Activated T-helper 9 cell treated with anti-CD3 and anti-CD28 coated beads, Interleukin-2, amount 50 U/mL, for 16 hours (primary cell): ENCODE data around the gene DHX34.
"Not testable (repeated sequence)": the region's sequence is repeated elsewhere in the genome, so short reads cannot be mapped to it uniquely, and the experiment has no call there.

ENCODE experiments used
- DNase-seq: peaks from one replicate; pipeline ENCODE4 v3.0.0-alpha.2; 2020; ENCODE audit warnings: low read depth

Gene DHX34, protein sequence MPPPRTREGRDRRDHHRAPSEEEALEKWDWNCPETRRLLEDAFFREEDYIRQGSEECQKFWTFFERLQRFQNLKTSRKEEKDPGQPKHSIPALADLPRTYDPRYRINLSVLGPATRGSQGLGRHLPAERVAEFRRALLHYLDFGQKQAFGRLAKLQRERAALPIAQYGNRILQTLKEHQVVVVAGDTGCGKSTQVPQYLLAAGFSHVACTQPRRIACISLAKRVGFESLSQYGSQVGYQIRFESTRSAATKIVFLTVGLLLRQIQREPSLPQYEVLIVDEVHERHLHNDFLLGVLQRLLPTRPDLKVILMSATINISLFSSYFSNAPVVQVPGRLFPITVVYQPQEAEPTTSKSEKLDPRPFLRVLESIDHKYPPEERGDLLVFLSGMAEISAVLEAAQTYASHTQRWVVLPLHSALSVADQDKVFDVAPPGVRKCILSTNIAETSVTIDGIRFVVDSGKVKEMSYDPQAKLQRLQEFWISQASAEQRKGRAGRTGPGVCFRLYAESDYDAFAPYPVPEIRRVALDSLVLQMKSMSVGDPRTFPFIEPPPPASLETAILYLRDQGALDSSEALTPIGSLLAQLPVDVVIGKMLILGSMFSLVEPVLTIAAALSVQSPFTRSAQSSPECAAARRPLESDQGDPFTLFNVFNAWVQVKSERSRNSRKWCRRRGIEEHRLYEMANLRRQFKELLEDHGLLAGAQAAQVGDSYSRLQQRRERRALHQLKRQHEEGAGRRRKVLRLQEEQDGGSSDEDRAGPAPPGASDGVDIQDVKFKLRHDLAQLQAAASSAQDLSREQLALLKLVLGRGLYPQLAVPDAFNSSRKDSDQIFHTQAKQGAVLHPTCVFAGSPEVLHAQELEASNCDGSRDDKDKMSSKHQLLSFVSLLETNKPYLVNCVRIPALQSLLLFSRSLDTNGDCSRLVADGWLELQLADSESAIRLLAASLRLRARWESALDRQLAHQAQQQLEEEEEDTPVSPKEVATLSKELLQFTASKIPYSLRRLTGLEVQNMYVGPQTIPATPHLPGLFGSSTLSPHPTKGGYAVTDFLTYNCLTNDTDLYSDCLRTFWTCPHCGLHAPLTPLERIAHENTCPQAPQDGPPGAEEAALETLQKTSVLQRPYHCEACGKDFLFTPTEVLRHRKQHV

DNA sequence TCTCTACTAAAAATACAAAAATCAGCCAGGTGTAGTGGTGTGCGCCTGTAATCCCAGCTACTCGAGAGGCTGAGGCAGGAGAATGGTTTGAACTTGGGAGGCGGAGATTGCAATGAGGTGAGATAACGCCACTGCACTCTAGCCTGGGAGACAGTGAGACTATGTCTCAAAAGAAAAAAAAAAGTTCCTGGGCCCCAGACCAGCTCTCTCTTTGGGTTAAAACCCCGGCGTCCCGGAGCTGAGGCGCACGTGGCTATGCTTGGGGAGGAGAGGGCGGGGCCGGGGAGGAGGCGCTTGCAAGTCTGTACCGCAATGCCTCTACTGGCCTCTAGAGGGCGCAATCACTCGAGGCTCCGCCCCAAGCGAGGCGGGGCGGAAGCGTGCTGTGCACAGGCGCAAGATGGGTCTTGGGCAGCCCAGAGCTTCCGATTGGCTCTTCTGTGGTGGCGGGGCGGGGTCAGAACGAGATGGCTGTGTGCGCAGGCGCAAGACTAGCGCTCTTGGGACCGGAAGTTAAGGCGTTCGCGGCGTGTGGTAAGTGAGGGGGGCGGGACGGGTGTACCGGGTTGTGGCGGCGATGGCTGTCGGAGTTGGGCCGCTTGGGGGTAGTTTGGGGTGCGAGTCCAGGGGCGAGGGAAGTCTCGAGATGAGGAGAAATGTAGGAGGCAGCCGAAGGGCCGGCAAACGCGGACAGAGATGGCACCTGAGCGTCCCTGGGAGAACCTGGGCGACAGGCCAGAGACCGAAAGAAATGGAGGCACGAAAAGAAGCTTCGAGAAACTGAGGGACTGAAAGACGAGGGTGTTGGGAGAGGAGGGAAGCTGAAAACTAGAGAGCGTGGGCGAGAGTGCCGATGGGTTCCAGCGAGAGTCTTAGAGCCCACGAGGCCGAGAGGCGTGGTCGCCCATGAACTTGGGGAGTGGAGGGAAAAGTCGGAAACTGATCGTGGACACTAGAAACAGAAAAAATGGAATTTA, at the start of gene DHX34:
TSS of gene DHX34 (plus strand) at position 497 of the 977 bp plus-strand sequence. CDS start 3,716 bp downstream, outside the sequence.
- peak; percentile 97 for DNase-seq

DNA sequence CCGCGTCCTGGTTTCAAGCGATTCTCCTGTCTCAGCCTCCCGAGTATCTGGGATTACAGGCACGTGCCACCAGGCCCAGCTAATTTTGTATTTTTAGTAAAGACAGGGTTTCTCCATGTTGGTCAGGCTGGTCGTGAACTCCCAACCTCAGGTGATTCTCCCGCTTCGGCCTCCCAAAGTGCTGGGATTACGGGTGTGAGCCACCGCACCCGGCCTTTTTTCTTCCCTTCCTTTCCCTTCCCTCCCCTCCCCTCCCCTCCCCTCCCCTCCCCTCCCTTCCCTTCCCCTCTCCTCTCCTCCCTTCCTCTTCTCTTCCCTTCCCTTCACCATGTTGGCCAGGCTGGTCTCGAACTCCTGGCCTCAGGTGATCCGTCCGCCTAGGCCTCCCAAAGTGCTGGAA, 48.2 kb upstream of the DHX34 start:
- DNase-seq, result not testable (repeated sequence)

DNA sequence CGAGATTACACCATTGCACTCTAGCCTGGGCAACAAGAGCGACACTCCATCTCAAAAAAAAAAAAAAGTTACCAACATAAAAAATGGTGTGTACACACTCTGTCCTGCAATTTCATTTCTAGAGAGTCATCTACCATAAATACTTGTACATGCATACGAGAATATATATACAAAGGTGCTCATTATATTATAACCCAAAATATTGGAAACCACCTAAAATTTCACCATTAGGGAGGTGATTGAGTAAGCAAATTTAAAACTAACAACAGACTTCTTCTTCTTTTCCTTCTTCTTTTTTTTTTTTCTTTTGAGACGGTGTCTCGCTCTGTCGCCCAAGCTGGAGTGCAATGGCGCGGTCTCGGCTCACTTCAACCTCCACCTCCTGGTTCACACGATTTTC, 46.9 kb upstream of the DHX34 start:
- DNase-seq, result no peak

DNA sequence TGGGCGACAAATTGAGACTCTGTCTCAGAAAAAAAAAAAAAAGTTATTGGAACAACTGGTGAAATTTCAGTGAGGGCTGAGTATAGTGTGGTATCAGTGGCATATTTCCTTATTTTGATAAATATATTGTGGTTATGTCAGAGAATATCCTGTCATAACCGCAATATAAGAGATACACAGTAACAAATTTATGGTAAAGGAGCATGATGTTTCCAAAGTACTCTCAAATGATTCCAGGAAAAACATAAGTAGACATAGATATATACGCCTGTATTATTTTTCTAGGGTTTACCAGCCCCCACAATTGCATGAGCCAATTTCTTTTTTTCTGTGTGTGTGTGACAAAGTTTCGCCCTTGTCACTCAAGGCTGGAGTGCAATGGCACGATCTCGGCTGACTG, 45.1 kb upstream of the DHX34 start:
- no peak for DNase-seq

DNA sequence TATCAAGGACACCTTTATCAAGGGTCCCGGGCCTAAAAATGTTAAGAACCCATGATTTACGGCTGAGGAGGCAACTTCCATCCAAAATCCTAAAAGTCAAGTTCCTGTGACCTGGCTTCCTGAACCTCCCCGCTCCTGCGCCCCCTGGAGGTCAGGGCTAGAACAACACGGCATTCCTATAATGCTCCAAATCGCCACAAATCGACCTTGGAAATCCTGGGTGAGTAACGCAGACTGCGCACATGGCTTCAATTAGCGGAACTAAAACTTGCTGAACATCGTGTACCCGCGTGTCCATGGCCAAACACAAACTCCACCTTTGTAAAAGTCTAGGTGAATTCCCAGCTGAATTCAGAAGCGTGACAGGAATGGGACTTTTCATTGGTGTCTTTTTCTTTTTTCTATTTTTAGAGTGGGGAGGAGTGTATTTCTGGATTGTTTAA, 43.8 kb upstream of the DHX34 start:
- DNase-seq, result peak; percentile 42

DNA sequence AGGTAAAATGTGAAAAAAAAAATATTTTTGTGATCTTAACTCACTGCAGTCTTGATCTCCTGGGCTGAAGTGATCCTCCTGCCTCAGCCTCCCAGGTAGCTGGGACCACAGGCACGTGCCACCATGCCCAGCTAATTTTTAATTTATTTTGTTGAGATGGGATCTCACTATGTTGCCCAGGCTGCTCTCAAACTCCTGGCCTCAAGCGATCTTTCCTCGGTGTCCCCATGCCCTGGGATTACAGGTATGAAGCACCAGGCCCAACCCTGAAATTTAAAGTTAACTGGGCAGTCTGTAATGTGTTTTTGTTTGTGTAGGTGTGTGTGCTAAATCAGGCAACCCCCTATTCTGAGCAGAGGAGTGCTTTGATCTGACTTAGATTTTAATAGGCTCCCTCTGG, 42.8 kb upstream of the DHX34 start:
- no peak for DNase-seq

DNA sequence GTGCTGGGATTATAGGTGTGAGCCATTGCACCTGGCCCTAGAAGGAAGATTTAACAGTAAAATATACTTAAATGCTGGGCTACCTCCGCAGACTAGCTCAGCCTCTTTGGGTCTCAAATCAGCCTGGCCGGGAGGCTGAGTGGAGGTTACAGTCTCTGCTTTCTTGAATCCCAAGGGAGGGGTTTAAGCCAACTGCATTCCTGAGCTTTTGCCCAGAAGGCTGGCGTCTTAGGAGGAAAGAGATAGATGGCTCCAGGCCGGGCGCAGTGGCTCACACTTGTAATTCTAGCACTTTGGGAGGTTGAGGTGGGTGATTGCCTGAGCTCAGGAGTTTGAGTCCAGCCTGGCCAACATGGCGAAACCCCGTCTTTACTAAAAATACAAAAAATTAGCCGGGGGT, 40.1 kb upstream of the DHX34 start:
- no peak for DNase-seq

DNA sequence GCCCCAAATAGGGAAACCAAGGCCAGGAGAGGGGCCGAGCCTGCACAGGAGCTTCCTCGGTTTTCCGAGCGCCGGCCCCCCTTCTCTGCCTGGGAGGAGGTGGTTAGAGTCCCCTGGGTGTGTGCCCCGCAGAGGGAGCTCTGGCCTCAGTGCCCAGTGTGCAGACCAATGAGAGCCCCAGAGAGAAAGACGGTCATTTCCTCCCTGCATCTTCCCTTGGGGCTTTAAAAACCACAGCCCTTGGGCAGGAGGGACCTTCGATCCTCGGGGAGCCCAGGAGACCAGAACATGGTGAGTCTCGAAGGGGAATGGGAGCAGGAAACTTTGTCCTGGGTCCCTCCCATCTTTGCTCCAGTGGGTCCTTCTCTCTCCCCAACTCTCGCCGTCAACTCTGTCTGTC, 39.5 kb upstream of the DHX34 start, which contains the start of gene C5AR1:
TSS of gene C5AR1 (plus strand) at position 254 of the 400 bp plus-strand sequence. CDS start at position 289, 35 bp downstream.
- no peak for DNase-seq

DNA sequence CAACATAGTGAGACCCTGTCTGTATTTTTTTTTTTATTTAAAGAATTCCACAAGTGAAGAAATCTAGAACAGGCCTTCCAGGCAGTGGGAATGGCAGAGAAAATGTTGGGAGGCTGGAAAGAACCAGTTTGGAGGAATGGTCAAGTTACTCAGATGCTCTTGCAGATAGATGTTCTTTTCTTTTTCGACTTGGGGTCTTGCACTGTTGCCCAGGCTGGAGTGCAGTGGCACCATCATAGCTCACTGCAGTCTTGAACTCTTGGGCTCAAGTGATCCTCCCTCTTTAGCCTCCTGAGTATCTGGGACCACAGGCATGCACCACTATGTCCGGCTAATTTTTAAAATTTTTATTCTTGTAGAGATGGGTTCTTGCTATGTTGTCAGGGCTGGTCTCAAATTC, 38.8 kb upstream of the DHX34 start:
- DNase-seq, result no peak

DNA sequence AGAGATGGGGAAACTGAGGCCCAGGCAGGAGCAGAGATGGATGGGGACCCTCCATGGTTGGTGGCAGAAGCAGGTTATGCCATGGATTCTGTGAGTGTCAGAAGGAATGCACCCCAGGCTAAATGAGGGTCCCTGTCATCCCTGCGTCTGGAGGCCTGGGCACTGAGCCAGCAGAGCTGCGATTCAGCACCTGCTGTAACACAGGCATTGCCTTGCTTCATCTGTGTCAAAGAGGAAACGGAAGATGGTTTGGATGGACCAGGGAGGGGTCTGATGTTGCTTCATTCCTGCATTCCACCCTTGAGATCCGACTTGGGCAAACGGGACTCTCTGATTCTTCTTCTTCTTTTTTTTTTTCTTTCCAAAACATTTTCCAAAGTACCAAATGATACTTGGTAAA, 38.3 kb upstream of the DHX34 start:
- no peak for DNase-seq

DNA sequence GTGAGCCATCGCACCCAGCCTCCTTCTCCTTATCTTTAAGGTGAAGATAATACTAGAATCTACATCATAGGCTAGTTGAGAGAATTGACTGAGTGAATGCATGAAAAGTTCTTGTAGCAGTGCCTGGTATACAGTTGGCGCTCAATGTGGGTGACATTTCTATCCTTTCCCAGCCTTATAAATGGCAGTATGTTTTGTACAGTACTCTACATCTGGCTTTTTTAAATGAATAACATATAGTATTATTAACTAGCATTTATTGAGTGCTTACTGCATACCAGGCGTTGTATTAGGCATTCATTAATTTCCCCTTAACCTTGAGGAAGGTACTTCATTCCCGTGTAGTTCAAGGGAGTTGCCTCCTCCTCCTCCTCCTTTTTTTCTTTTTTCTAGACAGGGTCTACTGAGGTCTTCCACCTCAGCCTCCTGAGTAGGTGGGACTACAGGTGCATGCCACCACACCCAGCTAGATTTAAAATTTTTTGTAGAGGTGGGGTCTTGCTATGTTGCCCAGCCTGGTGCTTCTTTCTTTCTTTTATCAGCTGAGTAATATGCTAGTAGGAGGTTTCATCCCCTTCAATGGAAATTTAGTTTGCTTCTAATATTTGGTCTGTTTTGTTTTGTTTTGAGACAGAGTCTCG, 36.6 kb upstream of the DHX34 start:
- DNase-seq, result no peak

DNA sequence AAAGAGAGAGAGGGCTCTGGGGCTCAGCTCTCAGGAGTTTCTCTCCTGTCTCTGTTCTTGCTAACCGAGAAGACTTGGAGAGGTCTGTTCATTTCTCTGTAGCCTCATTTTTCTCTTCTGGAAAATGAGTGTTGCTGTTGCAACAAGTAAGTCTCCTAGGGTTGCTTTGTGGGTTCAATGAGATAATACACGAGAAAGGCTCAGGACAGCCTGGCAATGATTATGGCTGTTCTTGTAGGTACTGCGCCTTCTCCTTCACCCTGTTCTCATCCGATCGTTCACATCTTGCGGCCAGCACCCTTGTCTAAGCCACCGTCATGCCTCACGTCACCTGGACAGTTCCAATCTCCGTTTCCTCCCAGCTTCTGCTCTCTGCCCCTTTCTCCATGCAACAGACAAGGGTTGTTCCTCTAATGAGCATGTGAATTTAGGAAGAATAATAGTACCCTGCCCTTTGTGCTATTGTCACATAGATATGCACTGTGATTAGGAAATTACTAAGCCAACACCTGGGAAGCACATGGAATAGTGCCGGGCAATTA, 35.3 kb upstream of the DHX34 start:
- DNase-seq, result no peak

DNA sequence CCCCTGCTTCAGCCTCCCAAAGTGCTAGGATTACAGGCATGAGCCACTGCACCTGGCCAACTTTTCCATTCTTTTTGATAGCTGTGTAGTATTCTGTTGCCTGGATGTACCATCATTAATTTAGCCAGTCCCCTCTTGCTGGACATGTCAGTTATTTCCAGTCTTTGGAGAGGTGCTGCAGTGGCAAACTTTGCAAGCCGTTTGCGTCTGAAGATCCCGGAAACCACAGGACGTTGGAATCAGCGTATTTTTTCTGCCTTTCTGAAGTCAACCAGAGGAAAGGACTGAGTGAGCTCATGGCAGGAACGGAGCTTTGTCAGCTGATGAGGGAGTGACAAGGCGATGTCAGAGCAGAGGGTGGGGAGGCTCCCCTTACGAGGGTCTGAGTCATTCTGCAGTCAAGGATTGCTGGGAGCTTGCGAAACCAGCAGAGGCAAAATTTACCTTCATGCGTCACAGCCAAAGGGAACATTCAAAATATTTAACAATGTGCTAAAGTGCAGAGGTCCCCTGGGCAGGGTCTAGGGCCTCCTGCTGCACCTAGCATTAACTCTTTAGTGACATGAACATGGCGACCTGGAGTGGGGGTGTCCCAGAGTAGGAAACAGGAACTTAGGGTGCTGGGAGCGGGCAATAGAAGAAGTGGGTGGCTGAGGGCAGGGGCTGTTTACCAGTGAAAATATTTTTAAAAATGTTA, 33.8 kb upstream of the DHX34 start:
- no peak for DNase-seq

DNA sequence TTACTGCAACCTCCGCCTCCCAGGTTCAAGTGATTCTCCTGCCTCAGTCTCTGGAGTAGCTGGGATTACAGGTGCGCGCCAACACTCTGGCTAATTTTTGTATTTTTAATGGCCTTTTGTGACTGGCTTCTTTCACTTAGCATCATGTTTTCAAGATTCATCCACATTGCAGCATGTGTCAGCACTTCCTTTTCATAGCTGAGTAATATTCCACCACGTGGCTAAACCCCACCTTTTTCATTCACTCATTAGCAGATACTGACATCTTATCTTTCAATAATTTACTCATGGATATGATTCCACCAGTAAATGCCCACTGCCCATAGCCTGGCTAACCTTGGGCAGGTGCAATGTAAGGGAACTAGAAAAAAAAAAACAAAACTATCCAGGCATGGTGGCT, 32.6 kb upstream of the DHX34 start:
- DNase-seq, result no peak

DNA sequence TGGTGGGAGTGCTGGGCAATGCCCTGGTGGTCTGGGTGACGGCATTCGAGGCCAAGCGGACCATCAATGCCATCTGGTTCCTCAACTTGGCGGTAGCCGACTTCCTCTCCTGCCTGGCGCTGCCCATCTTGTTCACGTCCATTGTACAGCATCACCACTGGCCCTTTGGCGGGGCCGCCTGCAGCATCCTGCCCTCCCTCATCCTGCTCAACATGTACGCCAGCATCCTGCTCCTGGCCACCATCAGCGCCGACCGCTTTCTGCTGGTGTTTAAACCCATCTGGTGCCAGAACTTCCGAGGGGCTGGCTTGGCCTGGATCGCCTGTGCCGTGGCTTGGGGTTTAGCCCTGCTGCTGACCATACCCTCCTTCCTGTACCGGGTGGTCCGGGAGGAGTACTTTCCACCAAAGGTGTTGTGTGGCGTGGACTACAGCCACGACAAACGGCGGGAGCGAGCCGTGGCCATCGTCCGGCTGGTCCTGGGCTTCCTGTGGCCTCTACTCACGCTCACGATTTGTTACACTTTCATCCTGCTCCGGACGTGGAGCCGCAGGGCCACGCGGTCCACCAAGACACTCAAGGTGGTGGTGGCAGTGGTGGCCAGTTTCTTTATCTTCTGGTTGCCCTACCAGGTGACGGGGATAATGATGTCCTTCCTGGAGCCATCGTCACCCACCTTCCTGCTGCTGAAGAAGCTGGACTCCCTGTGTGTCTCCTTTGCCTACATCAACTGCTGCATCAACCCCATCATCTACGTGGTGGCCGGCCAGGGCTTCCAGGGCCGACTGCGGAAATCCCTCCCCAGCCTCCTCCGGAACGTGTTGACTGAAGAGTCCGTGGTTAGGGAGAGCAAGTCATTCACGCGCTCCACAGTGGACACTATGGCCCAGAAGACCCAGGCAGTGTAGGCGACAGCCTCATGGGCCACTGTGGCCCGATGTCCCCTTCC, 28.9 kb upstream of the DHX34 start:
- DNase-seq, result no peak

DNA sequence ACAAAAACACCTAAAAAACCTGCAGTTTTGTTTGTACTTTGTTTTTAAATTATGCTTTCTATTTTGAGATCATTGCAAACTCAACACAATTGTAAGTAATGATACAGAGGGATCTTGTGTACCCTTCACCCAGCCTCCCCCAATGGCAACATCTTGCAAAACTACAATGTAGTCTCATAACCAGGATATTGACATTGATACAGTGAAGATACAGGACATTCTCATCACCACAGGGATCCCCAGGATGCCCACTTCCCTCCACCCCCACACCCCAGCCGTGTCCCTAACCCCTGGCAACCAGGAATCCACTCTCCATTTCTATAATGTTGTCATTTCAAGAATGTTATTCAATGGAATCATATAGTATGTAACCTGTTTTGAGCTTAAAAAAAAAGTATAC, 27.5 kb upstream of the DHX34 start:
- no peak for DNase-seq

DNA sequence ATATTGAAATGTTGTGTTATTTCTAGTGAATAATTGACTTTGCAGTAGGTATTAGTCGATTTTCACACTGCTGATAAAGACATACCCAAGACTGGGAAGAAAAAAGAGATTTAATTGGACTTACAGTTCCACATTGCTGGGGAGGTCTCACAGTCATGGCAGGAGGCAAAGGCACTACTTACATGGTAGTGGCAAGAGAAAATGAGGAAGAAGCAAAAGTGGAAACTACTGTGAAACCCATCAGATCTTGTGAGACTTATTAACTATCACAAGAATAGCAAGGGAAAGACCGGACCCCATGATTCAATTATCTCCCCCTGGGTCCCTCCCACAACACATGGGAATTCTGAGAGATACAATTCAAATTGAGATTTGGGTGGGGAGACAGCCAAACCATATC, 27.1 kb upstream of the DHX34 start:
- no peak for DNase-seq

DNA sequence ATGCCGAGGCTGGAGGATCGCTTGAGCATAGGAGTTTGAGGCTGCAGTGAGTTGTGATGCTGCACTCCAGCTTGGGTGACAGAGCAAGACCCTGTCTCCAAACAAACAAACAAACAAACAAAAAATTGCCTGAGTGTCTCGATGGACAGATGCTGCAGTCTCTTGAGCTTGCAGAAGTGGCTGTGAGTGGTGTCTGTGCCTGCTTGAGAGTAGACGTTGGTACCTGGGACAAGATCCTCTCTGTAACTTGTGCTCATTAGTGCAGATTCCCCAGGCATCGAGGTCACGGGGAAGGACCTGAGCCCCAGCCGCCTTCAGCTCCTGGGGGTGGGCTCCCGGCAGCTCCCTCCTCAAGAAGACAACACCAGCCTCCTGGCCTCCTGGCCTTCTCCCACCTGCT, 25.7 kb upstream of the DHX34 start:
- no peak for DNase-seq

DNA sequence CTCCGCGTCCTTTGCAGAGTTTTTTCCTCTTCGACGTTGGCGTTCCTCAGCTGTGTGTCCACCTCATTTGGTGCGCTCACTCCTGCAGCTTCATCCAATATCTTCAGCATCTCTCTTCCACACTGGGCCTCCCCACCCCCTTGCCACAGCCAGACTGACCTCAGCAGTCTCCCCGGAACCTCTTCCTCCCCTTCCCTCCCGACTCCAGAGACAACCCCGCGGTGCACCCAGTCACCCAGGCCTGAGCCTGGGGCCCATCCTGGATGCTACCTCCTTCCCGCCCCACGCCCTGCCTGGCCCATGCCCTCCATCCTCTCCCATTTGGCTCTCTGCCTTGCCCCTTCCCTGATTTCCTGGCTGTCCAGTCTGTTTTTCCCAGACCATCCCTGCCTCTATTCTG, 25.2 kb upstream of the DHX34 start:
- DNase-seq, result no peak
